HG03095 (cell line): ENCODE measurements around the gene FBH1.
"Not testable (repeated sequence)": the region's sequence is repeated elsewhere in the genome, so short reads cannot be mapped to it uniquely, and the experiment has no call there.

Source experiments
- ATAC-seq: cut with Tn5 transposase; IDR thresholded peaks from one replicate; pipeline ENCODE4 v1.9.1; 2021; ENCODE audit warnings: moderate library complexity; ENCODE audit not compliant: unreplicated experiment

The FBH1 gene

GRCh38 chr10:5889624-5890451 is at the start of gene FBH1, which contains the start of gene ANKRD16:
TSS of gene FBH1 (plus strand) at chr10:5890243. CDS start at chr10:5890346, 103 bp downstream.
TSS of gene ANKRD16 (minus strand) at chr10:5889893. CDS start at chr10:5889354, 539 bp downstream.
- ATAC-seq: peak; percentile 84

- peak; percentile 85 for ATAC-seq
Observed at GRCh38 chr10:5840314-5841307, 49.4 kb upstream of the FBH1 start.

GRCh38 chr10:5841965-5842364 is 48.1 kb upstream of the FBH1 start:
- ATAC-seq: no peak

- no peak for ATAC-seq
Observed at GRCh38 chr10:5843686-5844344, 46.2 kb upstream of the FBH1 start.

- no peak for ATAC-seq
Observed at GRCh38 chr10:5844345-5845055, 45.5 kb upstream of the FBH1 start.

- not testable (repeated sequence) for ATAC-seq
Observed at GRCh38 chr10:5846667-5847066, 43.4 kb upstream of the FBH1 start.

GRCh38 chr10:5854131-5854475 is 35.9 kb upstream of the FBH1 start:
- ATAC-seq: no peak

GRCh38 chr10:5855979-5856700 is 33.9 kb upstream of the FBH1 start:
- ATAC-seq: no peak

GRCh38 chr10:5856701-5857004 is 33.4 kb upstream of the FBH1 start:
- ATAC-seq: no peak

- no peak for ATAC-seq
Observed at GRCh38 chr10:5858811-5859210, 31.2 kb upstream of the FBH1 start.

GRCh38 chr10:5860066-5860465 is 30.0 kb upstream of the FBH1 start:
- no peak for ATAC-seq

GRCh38 chr10:5862360-5862961 is 27.6 kb upstream of the FBH1 start:
- ATAC-seq: peak; percentile 93

GRCh38 chr10:5862981-5863685 is 26.9 kb upstream of the FBH1 start:
- not testable (repeated sequence) for ATAC-seq

- not testable (repeated sequence) for ATAC-seq
Observed at GRCh38 chr10:5866451-5867081, 23.5 kb upstream of the FBH1 start.

- not testable (repeated sequence) for ATAC-seq
Observed at GRCh38 chr10:5867091-5867615, 22.9 kb upstream of the FBH1 start.

GRCh38 chr10:5868383-5868782 is 21.7 kb upstream of the FBH1 start:
- not testable (repeated sequence) for ATAC-seq

GRCh38 chr10:5869156-5869555 is 20.9 kb upstream of the FBH1 start:
- ATAC-seq: no peak

- no peak for ATAC-seq
Observed at GRCh38 chr10:5871596-5871995, 18.4 kb upstream of the FBH1 start.
